Esophagus squamous epithelium (tissue), 4 donors: Measurements from ENCODE around the gene MAD1L1.

Source experiments
- CTCF ChIP-seq, 6 experiments: fragments of 450-650 bp in 4 of 6; fragments of 200-600 bp in 2 of 6; sonication (generic) in 2 of 6; IDR thresholded peaks; one replicate each; pipeline ENCODE4 v1.5.1; 2016 to 2019; ENCODE audit warnings: antibody characterized with exemption in 6 of 6, mild to moderate bottlenecking in 4 of 6, moderate library complexity in 4 of 6
- POLR2A ChIP-seq, 4 donors: fragments of 450-650 bp; IDR thresholded peaks; one replicate each; pipeline ENCODE4 v1.6.1; 2017; ENCODE audit warnings: antibody characterized with exemption in 4 of 4, mild to moderate bottlenecking in 4 of 4, moderate library complexity in 3 of 4

GRCh38 chr7:2151801-2152612 lies 80.7 kb downstream of the MAD1L1 start:
- no peak for TF ChIP-seq CTCF (IDR thresholded peaks at IDR 0.05)
- TF ChIP-seq POLR2A (IDR thresholded peaks at IDR 0.05) = no peak
